ENCODE results near the gene CPA3. TPM values are rescaled to one million over a fixed set of nuclear protein-coding genes. Genes with fewer than 3 reads are reported as not detected.

The CPA3 gene
- total and polyA plus RNA-seq, 7 donors = 0.34 to 3.8 (median 0.74) TPM

DNA sequence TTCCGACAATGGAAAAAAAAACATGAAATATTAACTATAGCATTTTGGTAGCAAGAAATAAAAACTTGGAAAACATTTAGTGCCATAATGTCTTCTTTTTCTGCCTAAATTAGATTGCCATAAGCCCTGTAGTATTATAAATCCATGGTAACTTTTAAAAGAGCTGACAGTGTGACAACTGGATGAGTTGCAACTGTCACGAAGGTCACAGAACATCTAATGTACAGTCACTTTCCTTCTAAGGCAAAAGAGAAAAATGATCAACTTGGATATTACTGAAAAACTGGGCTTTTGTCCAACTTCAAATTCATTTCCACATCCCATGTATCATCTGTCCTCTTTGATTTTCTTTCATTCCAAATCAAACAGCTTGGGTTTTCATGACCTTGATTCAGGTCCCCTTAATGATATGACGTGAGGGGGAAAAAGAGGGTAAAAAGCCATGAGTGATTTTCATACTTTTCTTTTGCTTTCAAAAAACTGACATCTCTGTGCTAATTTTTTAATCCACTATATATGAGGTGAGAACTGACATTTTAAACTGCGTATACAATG lies 36.9 kb upstream of the CPA3 start:
- Histone ChIP-seq H3K27me3 (ENCODE audit: insufficient read depth in 3 of 3, low read length in 2 of 3) (no peaks in the 10 kb centered on the region), H3K27ac (no peak overlapping the region), H3K4me1 (no peaks in the 10 kb centered on the region), H3K4me3 (no peak overlapping the region), H3K36me3 (ENCODE audit: insufficient read depth in 1 of 2, low read depth in 1 of 2) (no peaks in the 10 kb centered on the region), H3K9me3 (no peaks in the 10 kb centered on the region)
- ATAC-seq = no peak
- 66 to 70% (median 68%) methylated on average over 4 of the region's 4 CpGs for WGBS, 3 donors
- TF ChIP-seq CTCF (IDR thresholded peaks at IDR 0.05) = no peak
- no peak for DNase-seq
- intact Hi-C loops (cut with DNase I) = no loop called here

GRCh38 chr3:148829926-148830325 lies 35.2 kb upstream of the CPA3 start:
- DNase-seq (no peak), ATAC-seq (no peak)
- Histone ChIP-seq H3K36me3 (ENCODE audit: insufficient read depth in 1 of 2, low read depth in 1 of 2) (no peaks in the 10 kb centered on the region), H3K27ac (no peak overlapping the region), H3K27me3 (ENCODE audit: insufficient read depth in 3 of 3, low read length in 2 of 3) (no peaks in the 10 kb centered on the region), H3K4me3 (no peak overlapping the region), H3K4me1 (no peaks in the 10 kb centered on the region), H3K9me3 (no peaks in the 10 kb centered on the region)
- WGBS, 3 donors = 63 to 77% (median 77%) methylated on average over 3 of the region's 3 CpGs
- no peak for TF ChIP-seq CTCF (IDR thresholded peaks at IDR 0.05)
- intact Hi-C loops (cut with DNase I) = no loop called here

GRCh38 chr3:148833223-148833622 lies 31.9 kb upstream of the CPA3 start:
- WGBS, 3 donors = 90 to 93% (median 93%) methylated on average over 3 of the region's 3 CpGs
- DNase-seq (no peak), ATAC-seq (no peak)
- Histone ChIP-seq H3K36me3 (ENCODE audit: insufficient read depth in 1 of 2, low read depth in 1 of 2) (no peaks in the 10 kb centered on the region), H3K9me3 (no peaks in the 10 kb centered on the region), H3K4me3 (no peak overlapping the region), H3K27me3 (ENCODE audit: insufficient read depth in 3 of 3, low read length in 2 of 3) (no peaks in the 10 kb centered on the region), H3K4me1 (no peaks in the 10 kb centered on the region), H3K27ac (no peak overlapping the region)
- intact Hi-C loops (cut with DNase I) = no loop called here
- TF ChIP-seq CTCF (IDR thresholded peaks at IDR 0.05) = no peak

GRCh38 chr3:148839805-148840204 lies 25.3 kb upstream of the CPA3 start:
- intact Hi-C loops (cut with DNase I) = no loop called here
- no peaks in the 10 kb centered on the region for H3K36me3 ChIP-seq (ENCODE audit: insufficient read depth in 1 of 2, low read depth in 1 of 2)

More at GRCh38 chr3:148839805-148840204, 25.3 kb upstream of the CPA3 start:
- no peaks in the 10 kb centered on the region for H3K9me3 ChIP-seq
- TF ChIP-seq CTCF (IDR thresholded peaks at IDR 0.05) = no peak
- H3K27me3 ChIP-seq (ENCODE audit: insufficient read depth in 3 of 3, low read length in 2 of 3) = no peaks in the 10 kb centered on the region
- no peak overlapping the region for H3K27ac ChIP-seq
- H3K4me1 ChIP-seq = no peaks in the 10 kb centered on the region
- H3K4me3 ChIP-seq = no peak overlapping the region
- no peak for DNase-seq
- no peak for ATAC-seq

Data from psoas muscle (tissue), 8 donors.